GM23338 (cell line): Measurements from ENCODE around the gene KLHL22. TPM values are rescaled to one million over a fixed set of nuclear protein-coding genes. Genes with fewer than 3 reads are reported as not detected.

Source experiments
- CREB1 ChIP-seq: fragments of 250-450 bp; sonication (Bioruptor Pico); IDR thresholded peaks from 2 replicates; pipeline ENCODE4 v1.5.0; 2020; ENCODE audit warnings: low read depth, mild to moderate bottlenecking, moderate library complexity
- ETS1 ChIP-seq: IDR thresholded peaks from 2 replicates; pipeline ENCODE4 v1.6.1; 2016; ENCODE audit warnings: antibody characterized with exemption
- EZH2 ChIP-seq: fragments of 200-600 bp; sonication (generic); IDR thresholded peaks from one replicate; pipeline ENCODE4 v1.8.0; 2017; ENCODE audit warnings: antibody characterized with exemption, mild to moderate bottlenecking, low read depth; ENCODE audit not compliant: unreplicated experiment
- EZH2phosphoT487 ChIP-seq: fragments of 200-600 bp; sonication (generic); IDR thresholded peaks from one replicate; pipeline ENCODE4 v1.8.1; 2018; ENCODE audit warnings: antibody characterized with exemption; ENCODE audit not compliant: unreplicated experiment
- JUNB ChIP-seq: IDR thresholded peaks from one replicate; pipeline ENCODE4 v1.6.1; 2016; ENCODE audit warnings: antibody characterized with exemption; ENCODE audit not compliant: unreplicated experiment
- NANOG ChIP-seq: IDR thresholded peaks from 2 replicates; pipeline ENCODE4 v1.6.1; 2016; ENCODE audit warnings: antibody characterized with exemption, borderline replicate concordance
- POLR2AphosphoS5 ChIP-seq: IDR thresholded peaks from 2 replicates; pipeline ENCODE4 v1.6.1; 2016; ENCODE audit warnings: antibody characterized with exemption, low read depth
- REST ChIP-seq: IDR thresholded peaks from one replicate; pipeline ENCODE4 v1.6.1; 2018; ENCODE audit warnings: antibody characterized with exemption; ENCODE audit not compliant: unreplicated experiment
- STAT1 ChIP-seq: IDR thresholded peaks from one replicate; pipeline ENCODE4 v1.6.1; 2016; ENCODE audit warnings: antibody characterized with exemption; ENCODE audit not compliant: unreplicated experiment
- ZNF114 ChIP-seq: fragments of 250-450 bp; sonication (Bioruptor Pico); IDR thresholded peaks from 2 replicates; pipeline ENCODE4 v1.5.0; 2020; ENCODE audit warnings: mild to moderate bottlenecking, moderate library complexity
- ZNF331 ChIP-seq: fragments of 250-450 bp; sonication (Bioruptor Pico); IDR thresholded peaks from 2 replicates; pipeline ENCODE4 v1.5.0; 2020; ENCODE audit warnings: low read depth, mild to moderate bottlenecking, moderate library complexity
- ZNF462 ChIP-seq: fragments of 250-450 bp; sonication (Bioruptor Pico); IDR thresholded peaks from 2 replicates; pipeline ENCODE4 v1.5.0; 2020; ENCODE audit warnings: mild to moderate bottlenecking, moderate library complexity
- polyA plus RNA-seq: library from polyadenylated mRNA; unstranded; fragments of >200 nt; fragmentation: Nextera tagmentation; extraction: Ambion mirVana; gene quantifications from 2 replicates; pipeline ENCODE4 v1.2.1, GENCODE V29; 2016
- total RNA-seq: library from RNA; depleted of rRNA; stranded (reverse); fragments of >200 nt; shearing (Covaris generic); gene quantifications from 2 replicates; pipeline ENCODE4 v1.2.3, GENCODE V29; 2014

KLHL22 gene
- total and polyA plus RNA-seq, 2 experiments from 2014 or later, result 2.4 to 16.0 TPM

- TF ChIP-seq ZNF462 (no peak), ZNF114 (CRISPR knock-in tag) (no peak), STAT1 (no peak), ETS1 (no peak), CREB1 (CRISPR knock-in tag) (no peak), EZH2phosphoT487 (no peak), REST (no peak), POLR2AphosphoS5 (no peak), NANOG (no peak), JUNB (no peak), EZH2 (no peak), ZNF331 (CRISPR knock-in tag) (no peak)
Measured at GRCh38 chr22:20424568-20424931, 71.0 kb downstream of the KLHL22 start (continued).
